Measurements from ENCODE around the gene KCNK15.

The KCNK15 gene

DNA sequence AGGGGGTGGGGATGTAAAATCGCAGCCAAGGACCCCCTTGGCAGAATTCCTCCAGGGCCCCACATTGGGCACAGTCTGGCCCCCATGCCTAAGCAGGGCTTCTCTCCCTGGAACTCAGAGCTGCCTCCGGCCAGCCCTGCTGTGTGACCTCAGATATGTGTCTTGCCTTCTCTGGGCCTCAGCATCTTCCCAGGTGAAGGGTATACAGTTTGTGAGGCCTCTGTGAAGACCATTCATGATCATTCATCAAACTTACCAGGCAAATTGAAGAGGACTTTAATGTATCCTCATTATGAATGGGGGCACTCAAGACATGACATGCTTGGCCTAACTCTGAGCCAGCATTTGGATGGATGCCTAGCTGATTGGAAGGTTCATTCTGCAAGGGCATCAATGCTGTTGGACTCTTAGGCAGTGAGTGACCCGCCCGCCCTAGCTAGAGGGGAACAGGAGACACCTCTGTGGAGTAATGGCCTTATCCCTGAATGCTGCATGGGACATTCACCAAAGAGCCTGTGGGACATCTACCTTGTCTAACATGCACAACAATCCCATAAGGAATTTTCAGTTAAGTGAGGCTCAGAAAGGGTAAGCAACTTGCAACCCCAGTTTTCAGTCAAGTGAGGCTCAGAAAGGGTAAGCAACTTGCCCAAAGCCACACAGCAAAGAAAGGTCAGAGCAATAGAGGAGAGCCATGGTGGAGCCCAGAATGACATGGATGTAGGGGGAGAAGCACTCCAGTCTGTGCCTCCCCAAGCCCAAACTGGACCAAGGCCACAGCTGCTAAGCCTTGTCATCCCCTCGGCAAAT, 30.0 kb upstream of the KCNK15 start:
- no peak for DNase-seq (ENCODE audit: low read depth)
- in situ Hi-C loops (cut with HindIII; ENCODE audit: low sequenced_read_pairs) = no loop called here
- no peak overlapping the region for H3K4me3 ChIP-seq (ENCODE audit: low read depth, low read length)
- TF ChIP-seq, protein P1, sequence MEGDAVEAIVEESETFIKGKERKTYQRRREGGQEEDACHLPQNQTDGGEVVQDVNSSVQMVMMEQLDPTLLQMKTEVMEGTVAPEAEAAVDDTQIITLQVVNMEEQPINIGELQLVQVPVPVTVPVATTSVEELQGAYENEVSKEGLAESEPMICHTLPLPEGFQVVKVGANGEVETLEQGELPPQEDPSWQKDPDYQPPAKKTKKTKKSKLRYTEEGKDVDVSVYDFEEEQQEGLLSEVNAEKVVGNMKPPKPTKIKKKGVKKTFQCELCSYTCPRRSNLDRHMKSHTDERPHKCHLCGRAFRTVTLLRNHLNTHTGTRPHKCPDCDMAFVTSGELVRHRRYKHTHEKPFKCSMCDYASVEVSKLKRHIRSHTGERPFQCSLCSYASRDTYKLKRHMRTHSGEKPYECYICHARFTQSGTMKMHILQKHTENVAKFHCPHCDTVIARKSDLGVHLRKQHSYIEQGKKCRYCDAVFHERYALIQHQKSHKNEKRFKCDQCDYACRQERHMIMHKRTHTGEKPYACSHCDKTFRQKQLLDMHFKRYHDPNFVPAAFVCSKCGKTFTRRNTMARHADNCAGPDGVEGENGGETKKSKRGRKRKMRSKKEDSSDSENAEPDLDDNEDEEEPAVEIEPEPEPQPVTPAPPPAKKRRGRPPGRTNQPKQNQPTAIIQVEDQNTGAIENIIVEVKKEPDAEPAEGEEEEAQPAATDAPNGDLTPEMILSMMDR (IDR thresholded peaks at IDR 0.05; ENCODE audit: low read depth, low read length, missing control alignments) = no peak

DNA sequence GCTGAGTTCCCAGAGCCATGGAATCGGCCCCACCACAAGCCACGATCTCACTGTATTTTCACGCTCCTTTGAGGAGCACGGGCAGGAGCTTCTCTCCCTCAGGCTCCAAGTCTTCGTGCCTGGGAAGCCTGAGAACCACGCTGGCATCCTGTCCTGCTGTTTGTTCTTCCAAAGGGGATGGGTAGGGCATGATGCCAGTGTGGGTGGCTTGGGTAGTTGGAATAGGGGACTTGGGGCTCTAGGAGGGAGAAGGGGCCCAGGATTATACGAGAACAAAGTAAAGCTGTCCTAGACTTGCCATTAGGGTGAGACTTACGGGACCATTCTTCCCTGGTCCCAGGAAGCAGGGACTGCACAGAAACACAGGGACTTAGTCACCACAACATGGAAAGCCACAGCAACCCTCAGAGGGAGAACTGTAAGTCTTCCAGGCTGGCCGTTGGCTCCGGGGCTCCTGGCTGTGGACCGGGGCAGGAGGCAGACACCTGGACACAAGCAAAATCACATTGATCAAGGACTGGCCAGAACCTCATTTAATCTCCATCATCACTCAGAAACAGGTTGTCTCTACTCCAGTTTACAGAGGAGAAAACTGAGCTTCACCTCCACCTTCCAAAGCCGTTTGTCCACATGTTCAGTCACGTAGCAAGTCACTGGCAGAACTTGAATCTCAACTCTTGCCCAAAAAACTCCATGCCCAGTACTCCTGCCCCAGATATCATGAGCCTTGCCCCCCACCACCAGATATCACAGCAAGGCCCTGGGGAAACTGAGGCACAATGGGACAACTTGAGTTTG, 29.2 kb upstream of the KCNK15 start:
- TF ChIP-seq, protein P1 (IDR thresholded peaks at IDR 0.05; ENCODE audit: low read depth, low read length, missing control alignments) = no peak
- no peak for DNase-seq (ENCODE audit: low read depth)
- in situ Hi-C loops (cut with HindIII; ENCODE audit: low sequenced_read_pairs) = no loop called here
- no peak overlapping the region for H3K4me3 ChIP-seq (ENCODE audit: low read depth, low read length)

DNA sequence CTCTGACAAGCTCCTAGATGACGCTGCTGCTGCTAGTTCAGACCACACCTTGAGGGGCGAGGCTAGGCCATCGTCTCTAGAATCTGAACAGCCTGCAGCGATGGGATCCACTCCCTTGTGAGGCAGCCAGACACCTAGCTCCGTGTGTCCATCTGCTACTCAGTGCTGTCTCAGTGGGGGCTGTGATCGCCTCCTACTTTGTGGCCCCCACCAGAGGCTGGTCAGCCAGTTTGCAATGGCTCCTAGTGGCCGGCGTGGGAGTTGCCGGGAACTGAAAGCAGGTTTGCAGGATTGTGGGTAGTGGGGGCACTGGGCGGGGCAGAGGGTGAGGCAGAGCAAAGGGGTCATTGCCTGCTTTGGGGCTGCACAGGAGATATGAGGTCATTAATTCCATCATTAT, 27.7 kb upstream of the KCNK15 start:
- TF ChIP-seq, protein P1 (IDR thresholded peaks at IDR 0.05; ENCODE audit: low read depth, low read length, missing control alignments) = peak; percentile 50
- in situ Hi-C loops (cut with HindIII; ENCODE audit: low sequenced_read_pairs) = no loop called here
- DNase-seq (ENCODE audit: low read depth) = no peak
- no peak overlapping the region for H3K4me3 ChIP-seq (ENCODE audit: low read depth, low read length)

DNA sequence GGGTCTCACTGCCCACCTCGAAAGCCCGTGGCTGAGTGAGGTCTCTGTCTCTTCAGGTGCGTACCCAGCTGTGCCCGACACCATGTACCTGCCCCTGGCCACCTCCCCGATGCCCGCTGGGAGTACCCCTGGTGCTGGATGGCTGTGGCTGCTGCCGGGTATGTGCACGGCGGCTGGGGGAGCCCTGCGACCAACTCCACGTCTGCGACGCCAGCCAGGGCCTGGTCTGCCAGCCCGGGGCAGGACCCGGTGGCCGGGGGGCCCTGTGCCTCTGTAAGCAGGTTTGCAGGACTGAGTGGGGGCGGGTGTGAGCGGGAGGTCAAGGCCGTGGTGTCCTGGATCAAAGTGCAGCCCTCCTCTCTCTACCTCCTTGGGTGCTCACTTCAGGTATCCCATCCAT, 25.8 kb upstream of the KCNK15 start:
- H3K4me3 ChIP-seq (ENCODE audit: low read depth, low read length) = no peak overlapping the region
- in situ Hi-C loops (cut with HindIII; ENCODE audit: low sequenced_read_pairs) = no loop called here
- DNase-seq (ENCODE audit: low read depth) = no peak
- TF ChIP-seq, protein P1 (IDR thresholded peaks at IDR 0.05; ENCODE audit: low read depth, low read length, missing control alignments) = no peak

DNA sequence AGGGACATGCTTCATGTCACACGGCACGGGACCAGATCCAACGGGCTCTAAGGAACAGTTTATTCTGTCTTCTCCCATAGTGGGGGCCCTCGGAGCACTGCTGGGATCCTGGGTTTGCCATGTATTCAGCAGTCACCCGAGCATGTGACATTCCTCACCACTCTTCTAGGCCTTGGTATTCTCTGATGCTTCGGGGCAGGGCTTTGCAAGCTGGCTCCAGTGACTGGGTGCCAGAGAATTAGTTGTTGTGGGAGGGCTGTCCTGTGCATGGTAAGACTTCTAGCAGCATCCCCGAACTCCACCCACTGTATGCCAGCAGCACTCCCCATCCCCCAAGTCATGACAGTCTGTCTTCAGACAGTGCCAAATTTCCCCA, 25.1 kb upstream of the KCNK15 start:
- no peak overlapping the region for H3K4me3 ChIP-seq (ENCODE audit: low read depth, low read length)
- in situ Hi-C loops (cut with HindIII; ENCODE audit: low sequenced_read_pairs) = no loop called here
- TF ChIP-seq, protein P1 (IDR thresholded peaks at IDR 0.05; ENCODE audit: low read depth, low read length, missing control alignments) = no peak
- DNase-seq (ENCODE audit: low read depth) = no peak

DNA sequence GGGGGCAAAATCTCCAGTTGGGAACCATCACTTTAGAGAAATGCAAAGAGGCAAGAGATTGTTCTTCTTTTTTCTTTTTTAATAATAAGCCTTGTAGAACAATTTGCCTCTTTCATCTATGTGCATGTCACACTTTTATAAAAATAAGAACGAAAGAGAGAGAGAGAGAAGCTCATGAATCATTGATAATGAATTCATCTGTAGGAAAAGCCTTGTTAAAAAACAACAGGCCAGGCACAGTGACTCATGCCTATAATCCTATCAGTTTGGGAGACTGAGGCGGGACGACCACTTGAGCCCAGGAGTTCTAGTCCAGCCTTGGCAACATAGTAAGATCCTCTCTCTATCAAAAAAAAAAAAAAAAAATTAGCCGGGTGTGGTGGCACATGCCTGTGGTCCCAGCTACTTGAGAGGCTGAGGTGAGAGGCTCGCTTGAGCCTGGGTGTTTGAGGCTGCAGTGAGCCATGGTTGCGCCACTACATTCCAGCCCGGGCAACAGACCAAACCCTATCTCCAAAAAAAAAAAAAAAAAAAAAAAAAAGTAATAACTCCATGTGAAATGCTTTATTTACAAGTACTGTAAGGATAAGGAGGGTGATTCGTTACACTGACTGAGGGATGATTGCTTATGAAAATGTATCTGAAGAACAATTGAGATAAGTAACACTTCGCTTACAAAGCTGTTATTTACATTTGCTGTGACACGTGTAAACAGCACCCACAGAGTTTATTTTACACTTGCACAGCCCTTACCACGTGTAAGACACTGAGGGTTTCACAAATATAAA, 24.5 kb upstream of the KCNK15 start:
- in situ Hi-C loops (cut with HindIII; ENCODE audit: low sequenced_read_pairs) = no loop called here
- peak; percentile 46 for DNase-seq (ENCODE audit: low read depth)

More for the DNA sequence above, 24.5 kb upstream of the KCNK15 start:
- no peak overlapping the region for H3K4me3 ChIP-seq (ENCODE audit: low read depth, low read length)
- TF ChIP-seq, protein P1 (IDR thresholded peaks at IDR 0.05; ENCODE audit: low read depth, low read length, missing control alignments) = no peak
